Amygdala (tissue), 56 donors: Measurements from ENCODE around the gene KRT1.
"Not testable (repeated sequence)": the region's sequence is repeated elsewhere in the genome, so short reads cannot be mapped to it uniquely, and the experiment has no call there.

Experiments
- DNase-seq, 56 donors: peaks; one replicate each; lab custom pipeline; 2025; lab: John Stamatoyannopoulos, UW

The KRT1 gene

DNA sequence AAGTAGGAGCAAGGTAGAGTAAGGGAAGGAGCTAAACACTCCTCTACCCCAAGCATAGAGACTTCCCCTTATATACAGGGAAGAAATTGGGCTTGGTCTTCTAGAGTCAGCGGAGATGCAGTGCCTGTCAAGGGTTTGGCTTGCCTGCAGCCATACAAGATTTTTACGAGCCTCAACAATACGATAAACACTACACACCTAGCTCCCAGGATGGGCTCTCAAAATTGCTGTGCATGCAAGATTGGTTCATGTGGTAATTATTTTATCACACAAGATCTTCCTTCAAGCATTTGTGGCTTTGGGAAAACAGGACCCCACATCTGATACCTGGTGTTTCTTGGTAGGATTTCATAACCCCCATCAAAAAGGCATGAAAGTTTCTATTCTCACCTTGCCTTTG lies at the start of gene KRT1:
TSS of gene KRT1 (minus strand) at position 45 of the 400 bp plus-strand sequence. CDS start 59 bp downstream, outside the sequence.
- no peak for DNase-seq

DNA sequence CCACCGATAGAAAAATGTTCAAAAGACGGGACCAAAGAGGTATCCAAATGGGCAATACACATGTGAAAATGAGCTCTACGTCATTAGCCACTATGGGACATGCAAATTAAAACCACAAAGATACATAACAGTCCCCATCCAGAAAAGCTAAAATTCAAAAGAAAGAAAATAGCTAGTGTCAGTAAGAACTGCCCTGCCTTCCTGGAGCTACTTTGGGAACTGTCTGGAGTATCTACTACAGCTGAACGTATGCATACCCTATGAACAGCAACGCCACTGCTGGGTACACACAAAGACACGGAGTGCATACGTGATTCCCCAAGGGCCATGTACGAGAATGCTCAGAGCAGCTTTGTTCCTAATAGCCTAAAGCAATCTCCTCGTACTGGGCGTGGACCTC lies 48.9 kb upstream of the KRT1 start:
- no peak for DNase-seq

DNA sequence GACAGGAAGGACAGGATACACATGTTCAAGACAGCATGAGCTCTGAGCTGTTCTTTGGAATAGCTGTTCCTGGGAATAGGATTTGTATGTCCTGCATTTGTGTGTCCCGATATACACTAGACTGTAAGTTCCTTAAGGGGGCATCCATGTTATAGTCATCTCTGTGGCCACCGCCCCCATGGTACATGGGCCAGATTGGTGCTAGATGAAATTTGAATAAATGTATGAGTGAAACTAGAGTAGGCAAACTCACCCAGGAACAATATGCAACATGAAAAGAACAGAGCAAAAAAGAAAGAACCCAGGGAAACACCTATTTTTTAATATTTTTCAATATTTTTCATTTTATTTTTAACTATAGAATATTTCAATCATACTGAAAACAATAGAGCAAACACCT lies 48.2 kb upstream of the KRT1 start:
- no peak for DNase-seq

DNA sequence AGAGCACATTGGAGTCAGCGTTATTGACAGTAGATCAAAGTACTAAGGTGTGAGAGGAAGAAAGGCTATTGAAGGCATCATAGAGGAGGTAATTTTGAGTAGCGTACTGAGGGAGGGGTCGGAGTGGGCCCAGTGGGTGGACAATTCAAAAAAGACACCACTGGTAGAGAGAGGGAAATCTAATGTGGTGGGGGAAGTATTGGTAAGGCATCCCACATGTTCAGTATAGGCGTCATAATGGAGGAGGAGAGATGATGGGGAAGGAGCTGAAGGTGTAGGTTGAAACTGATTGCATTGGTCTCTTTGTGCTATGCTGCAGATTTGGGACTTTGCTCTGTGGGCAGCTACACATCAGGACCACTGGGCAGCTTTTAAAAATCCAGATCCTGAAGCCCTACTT lies 46.8 kb upstream of the KRT1 start:
- no peak for DNase-seq

DNA sequence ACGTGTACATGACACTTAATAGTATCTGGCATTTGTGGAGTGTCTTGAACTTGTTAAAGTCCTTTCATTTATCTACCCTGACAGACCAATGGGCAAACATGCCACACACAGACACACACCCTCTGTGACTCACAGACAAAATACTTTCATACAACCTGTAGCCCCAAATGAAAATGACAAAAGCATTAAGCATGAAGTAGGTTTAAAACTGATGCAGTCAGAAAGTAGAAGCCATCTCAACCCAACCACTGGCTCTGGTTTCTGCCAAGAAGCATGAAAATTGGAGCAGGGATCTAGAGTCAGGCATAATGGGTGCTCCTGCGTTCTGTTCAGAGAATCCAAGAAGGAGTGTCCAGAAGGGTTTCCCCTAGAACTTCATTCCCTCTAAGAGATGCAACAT lies 46.2 kb upstream of the KRT1 start:
- no peak for DNase-seq

DNA sequence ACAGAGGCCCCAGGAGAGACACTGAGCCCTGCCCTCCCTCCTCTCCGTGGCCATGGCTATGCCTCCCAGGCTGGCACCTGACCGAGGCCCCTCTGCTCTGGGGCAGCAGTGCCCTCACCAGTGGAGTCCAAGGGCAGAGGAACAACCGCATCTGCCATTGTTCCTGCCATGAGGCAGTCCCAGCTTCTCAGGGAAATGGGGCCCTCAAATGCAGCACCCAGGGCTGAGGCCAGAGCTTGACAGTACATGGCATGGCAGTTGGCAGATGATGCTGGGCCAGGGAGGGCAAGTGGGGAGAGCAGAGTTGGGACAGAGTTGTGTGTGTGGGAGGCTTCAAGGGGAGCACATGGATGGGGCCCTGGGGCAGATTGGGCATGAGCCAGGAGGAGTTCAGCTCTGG lies 44.2 kb upstream of the KRT1 start:
- no peak for DNase-seq

DNA sequence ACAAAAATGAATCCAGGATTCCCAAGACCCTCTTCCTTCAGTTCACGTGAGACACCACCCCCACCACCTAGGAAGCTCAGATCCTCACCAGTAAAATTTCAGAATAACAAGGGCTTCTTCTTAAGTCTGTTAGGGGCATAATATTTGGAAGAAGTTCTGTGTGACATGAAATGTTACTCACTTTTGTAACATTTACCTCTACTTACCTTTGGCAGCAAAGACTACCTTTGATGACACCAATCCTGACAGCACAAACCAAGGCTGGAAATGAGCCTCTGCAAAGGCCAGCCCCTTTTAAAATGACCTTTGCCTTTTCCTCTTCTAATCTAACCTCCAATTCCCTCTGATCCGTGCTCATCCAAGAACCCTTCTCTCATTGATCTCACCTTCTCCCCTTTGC lies 42.5 kb upstream of the KRT1 start:
- DNase-seq = no peak

DNA sequence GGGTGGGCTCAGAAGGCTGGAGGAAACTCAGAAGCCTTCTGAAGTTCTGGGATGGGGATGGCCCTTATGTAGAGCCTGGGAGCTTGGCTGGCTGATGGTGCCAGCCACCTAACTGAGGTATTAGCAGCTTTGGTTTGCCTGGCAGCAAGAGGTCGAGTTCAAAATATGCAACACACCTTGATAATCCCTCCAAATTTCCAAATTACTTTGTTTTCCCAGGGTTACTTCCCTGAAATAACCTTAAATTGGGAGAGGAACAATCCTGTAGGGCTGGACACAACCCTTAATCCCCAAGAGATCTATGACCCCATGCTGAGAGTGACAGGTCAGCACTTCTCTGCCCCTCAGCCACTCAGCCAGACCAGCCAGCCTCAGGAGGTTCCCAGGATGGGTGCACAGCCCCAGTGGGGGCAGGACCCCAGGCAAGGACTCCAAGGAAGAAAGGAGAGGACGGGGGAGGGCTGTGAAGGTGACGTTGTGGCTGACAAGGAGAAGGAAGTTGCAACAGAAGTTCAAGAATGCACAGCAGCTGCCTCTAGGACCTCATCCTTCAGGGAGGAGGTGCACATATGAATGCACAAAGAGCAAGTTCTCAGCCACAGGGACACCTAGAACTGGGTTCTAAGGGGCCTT lies 41.7 kb upstream of the KRT1 start:
- DNase-seq = no peak

DNA sequence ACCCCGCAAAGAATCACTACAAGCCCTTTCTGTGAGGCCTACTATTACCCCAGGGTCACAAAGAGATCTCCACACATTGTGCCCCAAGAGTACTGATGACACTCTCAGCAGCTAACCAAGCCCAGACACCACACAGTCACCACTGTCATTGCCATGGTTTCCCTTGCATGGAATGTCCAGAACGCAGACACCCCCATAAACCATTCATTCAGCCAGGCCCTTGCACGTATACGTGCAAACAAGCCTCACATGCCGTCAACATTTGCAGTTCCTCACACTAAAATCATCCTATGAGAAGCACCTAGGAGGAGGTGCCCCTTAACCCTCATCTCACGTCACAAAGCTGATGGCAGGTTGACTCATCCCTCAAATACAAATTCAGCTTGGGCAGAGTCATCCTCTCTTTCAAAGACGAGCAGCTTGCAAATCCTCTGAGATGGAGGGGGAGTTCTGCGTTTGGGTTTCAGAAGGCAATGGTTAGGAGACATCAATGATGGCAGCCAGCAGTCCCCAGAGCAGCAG lies 40.2 kb upstream of the KRT1 start:
- DNase-seq = no peak

DNA sequence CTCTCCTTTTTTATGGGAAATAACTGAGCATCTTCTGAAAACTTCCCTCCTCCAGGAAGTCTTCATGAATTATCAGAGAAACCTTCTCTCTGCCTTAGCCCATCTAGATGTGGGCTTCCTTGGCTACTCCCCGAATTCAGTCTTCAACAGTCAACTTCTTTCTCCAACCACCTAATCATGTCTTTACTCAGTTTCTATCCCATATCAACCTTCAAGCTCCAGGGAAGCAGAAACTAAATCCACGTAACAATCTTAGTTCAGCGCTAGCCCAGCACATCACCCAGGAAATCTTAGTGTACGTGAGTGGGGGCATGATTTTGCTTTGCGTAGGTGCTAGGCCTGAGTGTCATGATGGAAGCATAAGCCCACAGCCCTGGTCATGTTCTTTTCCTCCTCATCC lies 35.9 kb upstream of the KRT1 start:
- DNase-seq = no peak

DNA sequence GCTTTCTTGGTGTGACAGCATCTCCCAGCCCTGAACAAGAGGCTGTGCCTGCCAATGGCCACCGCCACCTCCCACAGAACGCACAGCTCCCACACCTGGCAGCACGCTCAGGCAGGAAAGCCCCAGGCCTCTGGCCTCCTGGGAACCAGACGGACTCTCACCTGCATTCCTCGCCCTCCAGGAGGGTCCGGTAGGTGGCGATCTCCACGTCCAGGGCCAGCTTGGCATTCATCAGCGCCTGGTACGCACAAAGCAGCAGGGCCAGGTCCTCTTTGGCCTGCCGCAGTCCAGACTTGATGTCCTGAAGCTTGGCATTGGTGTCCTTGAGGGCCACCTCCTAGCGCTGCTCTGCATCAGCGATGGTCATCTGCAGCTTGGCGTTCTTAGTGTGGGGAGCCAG lies 35.2 kb upstream of the KRT1 start:
- no peak for DNase-seq

DNA sequence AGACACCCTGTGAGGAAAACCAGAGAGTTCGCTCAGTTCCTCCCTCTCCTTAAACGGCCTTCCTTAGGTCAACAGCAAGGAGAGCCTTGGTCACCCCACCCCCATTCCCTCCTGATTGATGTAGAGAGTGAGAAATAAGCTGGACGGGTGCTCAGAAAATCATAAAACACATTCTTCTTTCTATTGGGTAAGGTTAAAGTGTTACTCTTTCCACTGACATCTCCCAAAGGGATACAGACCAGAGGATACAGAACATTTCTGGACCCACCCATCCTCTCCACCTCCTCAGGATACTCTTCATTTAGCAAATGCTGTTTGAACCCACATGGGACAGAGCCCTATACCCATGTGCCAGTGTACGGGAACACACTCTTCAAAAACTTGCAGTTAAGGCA lies 34.7 kb upstream of the KRT1 start:
- DNase-seq = no peak

DNA sequence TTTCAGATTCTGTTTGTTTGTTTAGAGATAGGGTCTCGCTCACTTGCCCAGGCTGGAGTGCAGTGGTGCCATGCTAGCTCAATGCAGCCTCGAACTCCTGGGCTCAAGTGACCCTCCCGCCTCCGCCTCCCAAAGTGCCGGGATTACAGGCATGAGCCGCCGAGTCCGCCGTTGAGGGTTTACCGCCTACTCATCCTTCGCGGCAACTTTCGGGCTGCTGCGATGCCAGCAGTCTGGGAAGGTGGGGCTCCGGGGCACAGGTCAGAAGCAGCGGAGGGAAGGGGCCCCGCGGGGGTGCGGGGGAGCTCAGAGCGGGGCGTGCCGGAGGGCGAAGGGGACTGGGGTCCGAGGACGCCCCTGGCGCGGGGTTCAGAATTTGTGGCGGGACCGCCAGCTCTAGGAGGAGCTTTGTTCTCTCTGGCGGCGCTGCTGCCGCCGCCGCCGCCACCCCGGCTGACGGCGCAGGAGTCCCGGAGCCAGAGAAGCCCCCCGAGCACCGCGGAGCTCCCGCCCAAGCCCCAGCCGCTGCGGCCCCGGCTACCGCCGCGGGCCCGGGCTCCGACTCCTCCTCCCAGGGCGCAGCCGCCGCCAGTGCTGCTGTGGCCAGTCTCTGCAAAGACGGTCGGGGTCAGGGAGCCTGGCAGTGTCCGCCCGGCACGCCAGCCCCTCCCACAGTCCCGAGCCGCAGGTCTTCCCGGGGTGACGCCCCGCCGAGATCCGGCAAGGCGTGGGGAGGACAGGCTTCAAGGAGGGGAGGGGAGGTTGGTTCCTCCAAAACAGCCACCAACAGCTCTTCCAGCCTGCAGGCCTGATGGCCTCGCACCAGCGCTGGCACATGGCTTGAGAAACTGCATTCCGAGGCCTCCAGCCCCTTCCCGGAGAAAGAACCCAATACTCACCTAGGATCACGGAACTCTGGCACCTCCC lies 34.0 kb upstream of the KRT1 start:
- peak in 1 of 56 donors; percentile 11 for DNase-seq

DNA sequence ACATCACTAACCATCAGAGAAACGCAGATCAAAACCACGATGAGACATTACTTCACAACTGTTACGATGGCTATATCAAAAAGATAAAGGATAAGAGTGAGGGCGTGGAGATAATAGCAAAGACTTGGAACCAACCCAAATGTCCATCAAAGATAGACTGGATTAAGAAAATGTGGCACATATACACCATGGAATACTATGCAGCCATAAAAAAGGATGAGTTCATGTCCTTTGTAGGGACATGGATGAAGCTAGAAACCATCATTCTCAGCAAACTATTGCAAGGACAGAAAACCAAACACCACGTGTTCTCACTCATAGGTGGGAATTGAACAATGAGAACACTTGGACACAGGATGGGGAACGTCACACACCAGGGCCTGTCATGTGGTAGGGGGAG lies 31.9 kb upstream of the KRT1 start:
- DNase-seq = not testable (repeated sequence)

DNA sequence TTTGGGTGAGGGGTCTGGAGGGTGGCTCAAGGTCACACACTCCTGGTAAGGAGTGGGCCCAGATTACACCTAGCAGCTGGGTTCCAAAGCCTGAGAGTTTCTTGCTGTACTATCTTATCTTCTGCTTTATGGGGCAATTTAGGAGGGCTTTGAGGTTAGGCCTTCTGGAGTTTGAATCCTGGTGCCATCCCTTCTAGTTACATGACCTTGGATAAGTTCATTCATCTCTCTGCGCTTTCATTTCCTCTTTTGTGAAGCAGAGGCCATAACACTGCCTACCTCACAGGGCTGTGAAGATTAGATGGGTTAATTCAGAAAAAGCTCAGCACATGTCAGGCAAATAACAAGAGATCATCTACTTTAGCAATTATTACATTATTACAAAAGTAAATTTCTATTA lies 30.5 kb upstream of the KRT1 start:
- DNase-seq = no peak

DNA sequence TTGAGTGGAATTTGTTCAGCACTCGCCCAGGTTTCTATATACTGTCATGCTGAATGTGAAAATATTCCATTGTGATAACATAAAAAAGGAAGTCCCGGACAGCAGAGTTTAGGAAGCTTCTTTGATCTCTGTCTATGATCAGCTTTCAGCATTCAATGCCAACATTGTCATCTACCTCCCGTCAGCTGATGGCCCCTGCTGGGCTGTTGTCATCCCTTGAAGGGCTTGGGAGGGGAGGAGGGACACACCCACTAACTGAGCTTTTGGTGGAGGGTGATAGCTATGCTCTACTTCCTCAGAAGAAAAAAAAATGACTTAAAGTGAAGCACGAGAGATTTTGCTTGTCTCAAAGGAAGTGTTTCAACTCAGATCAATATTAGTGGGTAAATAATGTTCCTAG lies 27.8 kb upstream of the KRT1 start:
- DNase-seq = no peak

DNA sequence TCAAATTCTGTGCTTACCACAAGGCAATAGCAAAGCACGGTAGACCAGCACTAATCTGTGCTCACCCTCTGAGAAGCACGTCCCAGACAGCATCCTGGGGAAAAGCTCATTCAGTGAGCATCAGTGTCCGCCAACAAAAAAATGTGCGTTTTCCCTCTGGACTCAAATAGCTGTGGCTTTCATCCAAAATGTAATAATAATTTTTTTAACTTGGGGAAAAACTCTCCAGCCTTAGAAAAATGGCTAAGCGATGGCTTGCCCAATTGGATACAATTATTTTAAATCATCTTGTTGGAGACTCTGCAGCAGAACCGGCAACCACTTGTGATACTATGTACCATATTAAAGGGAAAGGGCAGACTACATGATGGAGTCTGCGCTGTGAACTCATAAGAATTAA lies 24.3 kb upstream of the KRT1 start:
- DNase-seq = no peak

DNA sequence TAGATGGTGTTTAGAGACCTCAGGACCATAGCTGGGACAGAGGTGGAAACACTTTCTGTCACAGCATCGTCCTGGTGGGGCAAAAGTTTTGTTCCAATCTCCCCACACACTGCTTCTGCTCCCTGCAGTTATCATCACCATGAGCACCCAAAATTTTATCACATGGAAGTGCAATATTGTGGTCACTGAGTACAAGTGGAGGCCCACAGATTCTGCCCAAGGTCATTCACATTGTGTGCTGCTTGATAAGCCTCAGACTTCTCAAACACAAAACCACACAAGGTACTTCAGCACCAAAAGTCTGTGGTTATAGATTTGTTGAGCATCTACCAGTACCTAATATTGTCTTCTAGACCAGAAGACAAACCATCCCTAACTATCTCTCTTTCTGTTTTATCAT lies 23.7 kb upstream of the KRT1 start:
- DNase-seq = no peak

DNA sequence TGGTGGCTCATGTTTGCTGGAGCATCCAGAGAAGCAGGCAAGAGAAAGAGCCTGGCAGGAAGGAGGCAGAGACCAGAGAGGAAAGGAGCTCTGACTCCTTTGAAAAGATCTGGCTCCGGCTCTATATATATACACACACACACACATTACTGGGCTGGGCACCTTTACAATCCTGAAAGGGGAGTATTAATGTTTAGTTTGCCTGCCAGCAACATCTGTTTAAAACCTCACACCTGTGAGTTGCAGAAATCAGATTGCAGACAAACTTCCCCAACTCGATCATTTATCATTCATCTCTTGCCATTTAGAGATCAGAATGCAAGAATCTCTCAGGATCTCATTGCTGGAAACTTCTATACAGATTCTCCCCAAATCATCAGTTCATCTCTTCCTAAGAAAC lies 23.2 kb upstream of the KRT1 start, which contains the start of gene KRT77:
TSS of gene KRT77 (minus strand) at position 101 of the 400 bp plus-strand sequence. CDS start at position 11, 90 bp downstream.
- DNase-seq = no peak

DNA sequence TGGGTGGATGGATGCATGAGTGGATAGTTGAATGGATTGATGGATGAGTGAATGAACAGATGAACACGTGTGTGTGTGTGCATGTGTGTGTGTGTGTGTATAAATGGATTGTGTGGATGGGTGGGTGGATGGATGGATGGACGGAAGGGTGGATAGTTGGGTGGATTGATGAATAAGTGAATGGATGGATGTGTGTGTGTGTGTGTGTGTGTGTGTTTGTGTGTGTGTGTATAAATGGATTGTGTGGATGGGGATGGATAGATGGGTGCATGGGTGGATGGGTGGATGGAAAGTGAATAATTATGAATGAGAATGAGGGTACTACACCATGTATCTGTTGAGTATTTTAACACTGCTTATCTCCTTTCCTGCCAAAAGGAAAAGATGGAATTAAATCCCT lies 22.1 kb upstream of the KRT1 start:
- no peak for DNase-seq

DNA sequence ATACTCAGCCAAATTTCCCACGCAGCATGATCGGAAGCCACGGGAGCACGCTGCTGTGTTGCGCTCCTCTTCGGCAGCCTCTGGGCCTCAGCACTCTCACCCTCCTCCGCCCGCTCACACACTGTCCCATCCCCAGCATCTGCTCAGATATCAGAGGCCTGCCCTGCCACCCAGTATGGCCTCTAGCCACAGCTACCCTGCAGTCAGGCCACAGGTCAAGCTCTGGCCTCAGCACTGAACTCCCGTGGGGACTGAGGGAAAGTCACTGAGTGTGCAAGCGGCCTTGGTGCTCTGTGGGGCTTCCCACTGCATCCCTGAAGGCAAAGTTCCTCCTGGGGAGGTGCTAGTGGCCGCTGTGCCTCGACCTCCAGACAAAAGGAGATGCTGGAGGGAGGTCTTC lies 21.1 kb upstream of the KRT1 start:
- no peak for DNase-seq

DNA sequence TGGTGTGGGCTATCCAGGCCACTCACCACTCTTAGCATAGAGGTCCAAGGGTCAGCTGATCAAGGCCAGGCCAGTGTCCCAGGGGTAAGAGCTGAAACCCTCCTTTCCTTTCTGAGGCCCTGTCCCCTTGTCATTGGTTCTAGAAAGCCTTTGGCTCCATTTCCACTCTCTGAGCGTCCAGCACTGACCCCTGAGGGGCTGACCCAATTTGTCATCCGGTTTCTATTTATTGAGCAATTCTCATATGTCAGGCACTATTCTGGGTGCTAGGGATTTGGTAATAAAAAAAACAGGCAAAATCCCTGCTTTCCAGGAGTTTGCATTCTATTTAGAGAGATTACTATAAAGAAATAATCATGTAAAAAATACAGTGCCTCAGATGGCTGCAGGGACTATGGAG lies 19.8 kb upstream of the KRT1 start:
- DNase-seq = no peak
